DND-41 (cell line): ENCODE measurements around the gene ZNF581.

Experiments
- CTCF ChIP-seq: IDR thresholded peaks from 2 replicates; pipeline ENCODE4 v1.5.1; 2012; ENCODE audit warnings: borderline replicate concordance, low read length, moderate library complexity, mild to moderate bottlenecking; ENCODE audit not compliant: poor library complexity, severe bottlenecking; ENCODE audit errors: extremely low read depth
- EZH2 ChIP-seq: IDR thresholded peaks from 3 replicates; pipeline ENCODE4 v1.6.1; 2012; ENCODE audit warnings: borderline replicate concordance, low read depth, mild to moderate bottlenecking, moderate library complexity, low read length, inconsistent platforms; ENCODE audit not compliant: severe bottlenecking

- TF ChIP-seq CTCF (no peak), EZH2 (no peak)
These were observed 34.7 kb downstream of the ZNF581 start for GRCh38 chr19:55678121-55678671.
